Skin of body (tissue), 2 donors: ENCODE results near the gene ARHGDIA. TPM values are rescaled to one million over a fixed set of nuclear protein-coding genes. Genes with fewer than 3 reads are reported as not detected.
A peak's percentile ranks its signal among the peaks of the same experiment; 100 is the strongest.

ENCODE experiments used
- DNase-seq: peaks from one replicate; lab custom pipeline; 2025; lab: John Stamatoyannopoulos, UW
- total RNA-seq: library from RNA; depleted of rRNA; stranded (reverse); fragments of >200 nt; gene quantifications from one replicate; pipeline ENCODE4 v1.2.3, GENCODE V29; 2014

Gene ARHGDIA
- total RNA-seq, 1 donor from 2014 or later = 51.6 TPM

- no peak for DNase-seq
These were observed 18.0 kb upstream of the ARHGDIA start for GRCh38 chr17:81888988-81889595.

GRCh38 chr17:81888105-81888987, 17.2 kb upstream of the ARHGDIA start:
- no peak for DNase-seq

- DNase-seq = no peak
These were observed 14.9 kb upstream of the ARHGDIA start for GRCh38 chr17:81885869-81886548.

GRCh38 chr17:81885454-81885853, 14.3 kb upstream of the ARHGDIA start:
- DNase-seq = no peak

GRCh38 chr17:81884968-81885367, 13.8 kb upstream of the ARHGDIA start:
- DNase-seq = no peak

GRCh38 chr17:81884520-81884919, 13.4 kb upstream of the ARHGDIA start:
- no peak for DNase-seq

GRCh38 chr17:81879121-81879520, 8.0 kb upstream of the ARHGDIA start:
- DNase-seq = no peak

- no peak for DNase-seq
These were observed 7.2 kb upstream of the ARHGDIA start for GRCh38 chr17:81878294-81878693.

GRCh38 chr17:81877569-81877968, 6.4 kb upstream of the ARHGDIA start:
- DNase-seq = no peak

GRCh38 chr17:81871387-81872230, 472 bp upstream of the ARHGDIA start:
- peak; percentile 77 for DNase-seq

GRCh38 chr17:81870131-81870980, 781 bp downstream of the ARHGDIA start:
- no peak for DNase-seq

GRCh38 chr17:81869221-81870130, 1.7 kb downstream of the ARHGDIA start:
- no peak for DNase-seq

- DNase-seq = no peak
These were observed 2.4 kb downstream of the ARHGDIA start for GRCh38 chr17:81868674-81869220.

GRCh38 chr17:81867991-81868673, 3.0 kb downstream of the ARHGDIA start:
- no peak for DNase-seq

GRCh38 chr17:81867170-81867990, 3.8 kb downstream of the ARHGDIA start:
- DNase-seq = no peak

- DNase-seq = no peak
These were observed 4.5 kb downstream of the ARHGDIA start for GRCh38 chr17:81866440-81867169.
